B cell (primary cell): Measurements from ENCODE around the gene HMG20B. TPM values are rescaled to one million over a fixed set of nuclear protein-coding genes. Genes with fewer than 3 reads are reported as not detected.

ENCODE experiments used
- ATAC-seq: fragments of 200-7000 bp; cut with Tn5 transposase; one replicate; pipeline ENCODE4 v1.10.0; 2021; ENCODE audit warnings: low read depth, mild to moderate bottlenecking, moderate number of reproducible peaks, moderate library complexity
- CTCF ChIA-PET: fragments of 350-600 bp; sonication (Branson Sonifier 250); formaldehyde crosslinking; loops from one replicate; lab custom pipeline; 2021; ENCODE audit warnings: antibody characterized with exemption, inconsistent platforms; lab: Charles Lee
- POLR2A ChIA-PET: fragments of 350-600 bp; sonication (Branson Sonifier 250); formaldehyde crosslinking; loops from one replicate; lab custom pipeline; 2021; ENCODE audit warnings: antibody characterized with exemption; lab: Charles Lee
- DNase-seq: peaks from one replicate; pipeline ENCODE4 v3.0.0; 2013
- H2AFZ ChIP-seq: 2 replicates; pipeline ENCODE4 v1.6.1; 2012; ENCODE audit warnings: mild to moderate bottlenecking, low read depth, low read length; ENCODE audit not compliant: insufficient read depth, poor library complexity, severe bottlenecking
- H3K27ac ChIP-seq, 2 donors: 1 replicate in 1 of 2; 2 replicates in 1 of 2; pipeline ENCODE4 v1.5.1; 2012 to 2013; ENCODE audit warnings: low read length in 2 of 2, mild to moderate bottlenecking in 2 of 2, moderate library complexity in 1 of 2
- H3K27me3 ChIP-seq, 4 experiments: fragments of 200-600 bp in 1 of 4; sonication (generic) in 1 of 4; replicated peaks in 1 of 4; 1 replicate in 2 of 4; 2 replicates in 2 of 4; pipeline versions ENCODE4 v1.6.1 to v1.7.0; 2013 to 2016; ENCODE audit warnings: low read length in 3 of 4, mild to moderate bottlenecking in 2 of 4, mixed read lengths in 1 of 4, moderate library complexity in 1 of 4; ENCODE audit not compliant: insufficient read depth in 4 of 4, control insufficient read depth in 3 of 4; ENCODE audit errors: control extremely low read depth in 1 of 4
- H3K36me3 ChIP-seq, 2 experiments: replicated peaks in 1 of 2; 1 replicate in 1 of 2; 2 replicates in 1 of 2; pipeline versions ENCODE4 v1.6.1 to v1.7.1; 2013; ENCODE audit warnings: low read length in 1 of 2; ENCODE audit not compliant: insufficient read depth in 2 of 2, control insufficient read depth in 1 of 2; ENCODE audit errors: control extremely low read depth in 1 of 2, extremely low read depth in 1 of 2
- H3K4me1 ChIP-seq, 2 donors: fragments of 200-600 bp in 1 of 2; sonication (generic) in 1 of 2; 1 replicate in 1 of 2; 2 replicates in 1 of 2; pipeline versions ENCODE4 v1.5.1 to v1.6.1; 2013 to 2017; ENCODE audit warnings: low read length in 2 of 2; ENCODE audit not compliant: control insufficient read depth in 2 of 2, insufficient read depth in 2 of 2
- H3K4me2 ChIP-seq: replicated peaks from 2 replicates; pipeline ENCODE3; 2012; ENCODE audit warnings: mild to moderate bottlenecking, low read depth, low read length; ENCODE audit not compliant: poor library complexity, severe bottlenecking
- H3K4me3 ChIP-seq, 5 experiments: fragments of 200-600 bp in 1 of 5; sonication (generic) in 1 of 5; 1 replicate in 3 of 5; 2 replicates in 2 of 5; pipeline versions ENCODE4 v1.5.1 to v1.7.0; 2011 to 2016; ENCODE audit warnings: low read length in 4 of 5, mild to moderate bottlenecking in 4 of 5, low read depth in 2 of 5, control low read depth in 1 of 5, moderate library complexity in 1 of 5; ENCODE audit not compliant: insufficient read depth in 1 of 5; ENCODE audit errors: control extremely low read depth in 1 of 5, extremely low read depth in 1 of 5
- H3K79me2 ChIP-seq: fragments of 200-600 bp; sonication (generic); one replicate; pipeline ENCODE4 v1.6.0; 2016; ENCODE audit warnings: low read length; ENCODE audit not compliant: control insufficient read depth, insufficient read depth
- H3K9ac ChIP-seq: fragments of 200-600 bp; sonication (generic); 2 replicates; pipeline ENCODE4 v1.6.1; 2017; ENCODE audit warnings: mild to moderate bottlenecking, low read length, moderate library complexity
- H3K9me3 ChIP-seq, 3 donors: one replicate each; pipeline versions ENCODE4 v1.6.1 to v1.7.1; 2013; ENCODE audit warnings: low read length in 2 of 3; ENCODE audit not compliant: control insufficient read depth in 2 of 3, insufficient read depth in 1 of 3; ENCODE audit errors: control extremely low read depth in 1 of 3
- H4K20me1 ChIP-seq: 2 replicates; pipeline ENCODE4 v1.6.0; 2012; ENCODE audit warnings: mild to moderate bottlenecking, low read length; ENCODE audit not compliant: insufficient read depth, control insufficient read depth, poor library complexity, severe bottlenecking
- H3K27ac Mint-ChIP-seq: one replicate; pipeline ENCODE4 v1.8.0; 2021; ENCODE audit warnings: mixed read lengths
- H3K27me3 Mint-ChIP-seq: one replicate; pipeline ENCODE4 v1.8.0; 2021; ENCODE audit warnings: mixed read lengths
- H3K4me1 Mint-ChIP-seq: one replicate; pipeline ENCODE4 v1.8.0; 2021; ENCODE audit warnings: mixed read lengths
- H3K4me3 Mint-ChIP-seq: one replicate; pipeline ENCODE4 v1.8.0; 2021; ENCODE audit warnings: mixed read lengths
- H3K9me3 Mint-ChIP-seq: one replicate; pipeline ENCODE4 v1.8.0; 2022; ENCODE audit warnings: mixed read lengths; ENCODE audit not compliant: insufficient read depth
- EZH2 ChIP-seq: IDR thresholded peaks from 2 replicates; pipeline ENCODE4 v1.6.1; 2012; ENCODE audit warnings: borderline replicate concordance, low read depth, mild to moderate bottlenecking, moderate library complexity, low read length; ENCODE audit not compliant: insufficient read depth, poor library complexity, severe bottlenecking
- WGBS: methylation state at CpG from one replicate; pipeline ENCODE4 v1.1.5; 2013; ENCODE audit warnings: missing lambda C conversion rate; ENCODE audit not compliant: insufficient coverage; 5-methylcytosine and 5-hydroxymethylcytosine counted together
- intact Hi-C: fragments of 100-400 bp; cut with micrococcal nuclease; formaldehyde crosslinking; loops from one replicate; pipeline ENCODE4 v1.10.0; 2022
- polyA plus RNA-seq: library from polyadenylated mRNA; depleted of rRNA; stranded (reverse); fragments of >200 nt; gene quantifications from 2 replicates; pipeline ENCODE4 v1.2.3, GENCODE V29; 2012
- total RNA-seq, 2 donors: library from RNA; stranded (reverse); fragments of 120-200 nt in 1 of 2; gene quantifications; 1 replicate in 1 of 2; 2 replicates in 1 of 2; pipeline versions ENCODE4 v1.2.3 to v1.2.4, GENCODE V29; 2013 to 2022
- TF ChIP-seq, protein P1 (sequence below): fragments of 200-600 bp; IDR thresholded peaks from one replicate; pipeline ENCODE4 v1.8.0; 2022; ENCODE audit warnings: antibody characterized with exemption, mild to moderate bottlenecking

Gene HMG20B
- total and polyA plus RNA-seq, 2 donors (not counting 1 experiment from before 2014, with no cell fraction given) = 41.7 to 59.0 TPM

- Histone ChIP-seq H3K36me3 (no peaks in the 10 kb centered on the region), H3K27ac (peak overlapping the region; percentile 2 to 61), H3K27me3 (peaks cover 0 to 4% (median 0%) of the 10 kb centered on the region in 4 experiments), H3K9ac (peak overlapping the region; percentile 74), H3K4me1 (peaks cover 36 to 49% of the 10 kb centered on the region in 2 donors), H3K9me3 (peaks cover 0 to 24% (median 0%) of the 10 kb centered on the region in 3 donors), H4K20me1 (no peaks in the 10 kb centered on the region), H2AFZ (peak overlapping the region; percentile 84), H3K79me2 (peaks cover 7% of the 10 kb centered on the region), H3K4me3 (peak overlapping the region in 4 of 5 experiments; percentile 49 to 71 (median 64)), H3K4me2 (peak overlapping the region; percentile 97)
- Mint-ChIP-seq H3K4me1 (peaks cover 20% of the 10 kb centered on the region), H3K27ac (no peak overlapping the region), H3K4me3 (no peak overlapping the region), H3K9me3 (no peaks in the 10 kb centered on the region), H3K27me3 (no peaks in the 10 kb centered on the region)
- ATAC-seq = no peak
- TF ChIP-seq EZH2 = no peak
- TF ChIP-seq, protein P1, sequence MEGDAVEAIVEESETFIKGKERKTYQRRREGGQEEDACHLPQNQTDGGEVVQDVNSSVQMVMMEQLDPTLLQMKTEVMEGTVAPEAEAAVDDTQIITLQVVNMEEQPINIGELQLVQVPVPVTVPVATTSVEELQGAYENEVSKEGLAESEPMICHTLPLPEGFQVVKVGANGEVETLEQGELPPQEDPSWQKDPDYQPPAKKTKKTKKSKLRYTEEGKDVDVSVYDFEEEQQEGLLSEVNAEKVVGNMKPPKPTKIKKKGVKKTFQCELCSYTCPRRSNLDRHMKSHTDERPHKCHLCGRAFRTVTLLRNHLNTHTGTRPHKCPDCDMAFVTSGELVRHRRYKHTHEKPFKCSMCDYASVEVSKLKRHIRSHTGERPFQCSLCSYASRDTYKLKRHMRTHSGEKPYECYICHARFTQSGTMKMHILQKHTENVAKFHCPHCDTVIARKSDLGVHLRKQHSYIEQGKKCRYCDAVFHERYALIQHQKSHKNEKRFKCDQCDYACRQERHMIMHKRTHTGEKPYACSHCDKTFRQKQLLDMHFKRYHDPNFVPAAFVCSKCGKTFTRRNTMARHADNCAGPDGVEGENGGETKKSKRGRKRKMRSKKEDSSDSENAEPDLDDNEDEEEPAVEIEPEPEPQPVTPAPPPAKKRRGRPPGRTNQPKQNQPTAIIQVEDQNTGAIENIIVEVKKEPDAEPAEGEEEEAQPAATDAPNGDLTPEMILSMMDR = no peak
- POLR2A ChIA-PET = interaction anchor here (0.5 kb wide), 2 partner anchors 35 to 99 kb away, joined by 7 to 9 read pairs; no protein-coding TSS in a partner anchor
- 63% methylated on average over 25 of the region's 27 CpGs for WGBS
- intact Hi-C loops = no loop called here
- no peak for DNase-seq
- CTCF ChIA-PET = interaction anchor here (0.6 to 1.3 kb wide), 5 partner anchors 15 to 531 kb away, joined by 3 to 6 read pairs (median 5); partner anchors contain the start of gene GIPC3
These were observed 31.7 kb downstream of the HMG20B start for GRCh38 chr19:3604227-3604986.

- Histone ChIP-seq H3K9me3 (peaks cover 0 to 29% (median 0%) of the 10 kb centered on the region in 3 donors), H3K27ac (peak overlapping the region; percentile 2 to 61), H3K4me3 (peak overlapping the region; percentile 49 to 71 (median 65)), H2AFZ (peak overlapping the region; percentile 84), H4K20me1 (no peaks in the 10 kb centered on the region), H3K4me1 (peaks cover 36 to 49% of the 10 kb centered on the region in 2 donors), H3K27me3 (peaks cover 0 to 4% (median 0%) of the 10 kb centered on the region in 4 experiments), H3K79me2 (peaks cover 7% of the 10 kb centered on the region), H3K4me2 (peak overlapping the region; percentile 97), H3K36me3 (no peaks in the 10 kb centered on the region), H3K9ac (peak overlapping the region; percentile 74)
- intact Hi-C loops = loop anchor here (5.0 kb wide), 1 partner anchor 48 kb away; the partner anchor contains the start of gene MFSD12
- ChIA-PET POLR2A (interaction anchor here (0.5 kb wide), 2 partner anchors 35 to 98 kb away, joined by 7 to 9 read pairs; no protein-coding TSS in a partner anchor), CTCF (interaction anchor here (0.6 to 1.3 kb wide), 5 partner anchors 14 to 532 kb away, joined by 3 to 6 read pairs (median 5); partner anchors contain the start of gene GIPC3)
- H3K27ac Mint-ChIP-seq = no peak overlapping the region
- peak; percentile 70 for ATAC-seq
- H3K4me1 Mint-ChIP-seq = peaks cover 21% of the 10 kb centered on the region
- 0% methylated on average over 8 of the region's 11 CpGs for WGBS
- H3K9me3 Mint-ChIP-seq = no peaks in the 10 kb centered on the region
- no peaks in the 10 kb centered on the region for H3K27me3 Mint-ChIP-seq
- TF ChIP-seq, protein P1 = no peak
- TF ChIP-seq EZH2 = no peak
- no peak overlapping the region for H3K4me3 Mint-ChIP-seq
- DNase-seq = peak; percentile 53
These were observed 32.2 kb downstream of the HMG20B start for GRCh38 chr19:3604987-3605343.
